GM08714 (cell line): ENCODE data around the gene CPS1.

ENCODE experiments used
- H3K4me3 ChIP-seq: fragments of 200-500 bp; sonication (Bioruptor generic); 2 replicates; pipeline ENCODE4 v1.5.1; 2014; ENCODE audit warnings: mild to moderate bottlenecking, low read length, inconsistent platforms
- ZNF274 ChIP-seq: IDR thresholded peaks from 2 replicates; pipeline ENCODE4 v1.6.1; 2012; ENCODE audit warnings: mild to moderate bottlenecking, low read depth, low read length

Gene CPS1

DNA sequence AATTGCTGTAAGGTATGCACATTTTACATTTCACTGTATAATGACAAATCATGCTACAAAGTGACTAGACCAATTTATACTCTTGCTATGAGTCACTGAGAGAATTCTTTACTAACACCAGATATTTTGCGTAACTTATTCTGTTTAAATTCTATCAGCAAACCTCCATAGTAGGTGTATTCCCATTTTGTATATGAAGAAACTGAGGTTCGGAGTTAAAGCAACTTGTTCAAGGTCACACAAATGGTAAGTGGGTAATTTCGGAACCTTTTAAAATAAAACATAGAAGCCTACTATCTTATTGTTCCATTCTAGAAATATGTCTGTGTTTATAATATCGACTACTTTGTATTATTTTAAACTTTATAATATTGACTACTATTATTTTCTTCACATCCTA, 15.9 kb upstream of the CPS1 start:
- TF ChIP-seq ZNF274: no peak
- H3K4me3 ChIP-seq: no peak overlapping the region

GRCh38 chr2:210540900-210541289, 15.5 kb upstream of the CPS1 start:
- H3K4me3 ChIP-seq: no peak overlapping the region
- no peak for TF ChIP-seq ZNF274

DNA sequence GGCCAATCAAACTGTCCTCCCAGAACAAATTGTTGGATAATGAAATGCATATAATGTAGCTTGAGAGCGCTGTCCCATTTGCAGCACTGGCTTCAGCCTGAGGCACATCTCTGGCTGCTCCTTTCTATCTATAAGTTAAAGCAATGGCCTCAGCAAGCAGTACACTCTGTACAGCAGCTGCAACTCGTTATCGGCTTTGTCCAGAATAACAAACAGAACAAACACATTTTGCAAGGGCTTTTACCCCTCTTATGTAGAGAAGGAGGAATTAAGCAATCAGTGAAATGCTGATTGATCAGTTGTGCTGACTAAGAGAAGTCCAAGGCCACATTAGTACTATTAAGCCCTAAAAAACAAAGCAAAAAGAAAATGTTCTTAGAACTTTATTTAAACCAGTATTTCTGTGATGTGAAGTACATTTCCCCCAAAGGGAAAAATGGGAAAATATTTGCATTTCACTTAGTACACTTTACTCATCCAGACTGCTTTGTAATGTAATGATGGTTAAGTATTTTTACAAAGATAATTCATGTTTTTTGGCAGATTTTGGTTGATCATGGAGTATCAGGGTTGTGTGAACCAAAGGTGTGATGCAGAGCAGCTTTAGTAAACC, 15.0 kb upstream of the CPS1 start:
- H3K4me3 ChIP-seq: no peak overlapping the region
- TF ChIP-seq ZNF274: no peak

DNA sequence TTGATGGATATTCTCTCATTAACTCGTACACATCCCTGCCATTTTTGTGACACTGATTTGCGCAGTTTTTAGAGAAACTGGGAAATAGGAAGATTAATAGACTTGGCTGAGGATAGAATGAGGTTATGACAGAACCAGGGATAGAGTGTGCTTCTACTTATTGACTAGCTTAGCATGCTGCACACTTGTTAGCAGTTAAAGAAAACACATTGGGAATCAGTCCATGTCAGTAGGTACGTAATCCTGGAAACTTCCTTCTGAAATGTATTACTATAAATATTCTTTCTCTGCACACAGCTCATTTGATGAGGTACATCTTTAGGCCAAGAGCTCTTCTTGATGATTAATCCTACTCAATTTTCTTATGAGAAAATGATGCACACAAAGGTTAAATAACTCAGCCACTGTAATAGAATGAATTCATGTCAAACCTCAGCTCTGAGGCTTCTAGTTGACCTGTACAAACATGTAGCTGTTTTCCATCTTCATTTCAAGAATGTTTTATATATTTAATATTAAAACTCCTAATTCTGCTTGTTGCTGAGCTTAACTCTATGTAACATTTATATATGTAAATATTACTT, 12.3 kb upstream of the CPS1 start:
- H3K4me3 ChIP-seq: no peak overlapping the region
- no peak for TF ChIP-seq ZNF274

DNA sequence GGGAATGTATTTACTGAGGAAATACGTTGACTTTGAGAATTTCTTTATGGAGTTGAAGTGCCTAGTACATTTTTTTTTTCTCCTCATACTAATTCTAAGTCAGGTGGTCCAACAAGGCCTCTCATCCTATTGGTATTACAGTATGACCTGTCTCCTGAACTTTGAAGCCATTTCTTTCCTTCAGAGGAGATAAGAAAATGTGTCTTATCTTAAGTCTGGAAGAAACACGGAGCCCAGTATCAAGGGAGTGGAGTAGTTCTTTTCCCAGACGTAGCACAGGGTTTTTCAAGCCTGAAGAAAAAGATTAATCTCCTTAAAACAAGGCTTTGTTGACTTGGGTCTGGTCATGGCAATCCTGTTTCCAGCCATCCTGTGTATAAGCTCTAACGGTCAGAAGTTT, 11.6 kb upstream of the CPS1 start:
- no peak for TF ChIP-seq ZNF274
- H3K4me3 ChIP-seq: no peak overlapping the region

GRCh38 chr2:210546424-210547208, 9.8 kb upstream of the CPS1 start:
- no peak for TF ChIP-seq ZNF274

GRCh38 chr2:210548031-210548430, 8.4 kb upstream of the CPS1 start:
- no peak for TF ChIP-seq ZNF274
- no peak overlapping the region for H3K4me3 ChIP-seq

More at GRCh38 chr2:210546424-210547208, 9.8 kb upstream of the CPS1 start:
- no peak overlapping the region for H3K4me3 ChIP-seq

DNA sequence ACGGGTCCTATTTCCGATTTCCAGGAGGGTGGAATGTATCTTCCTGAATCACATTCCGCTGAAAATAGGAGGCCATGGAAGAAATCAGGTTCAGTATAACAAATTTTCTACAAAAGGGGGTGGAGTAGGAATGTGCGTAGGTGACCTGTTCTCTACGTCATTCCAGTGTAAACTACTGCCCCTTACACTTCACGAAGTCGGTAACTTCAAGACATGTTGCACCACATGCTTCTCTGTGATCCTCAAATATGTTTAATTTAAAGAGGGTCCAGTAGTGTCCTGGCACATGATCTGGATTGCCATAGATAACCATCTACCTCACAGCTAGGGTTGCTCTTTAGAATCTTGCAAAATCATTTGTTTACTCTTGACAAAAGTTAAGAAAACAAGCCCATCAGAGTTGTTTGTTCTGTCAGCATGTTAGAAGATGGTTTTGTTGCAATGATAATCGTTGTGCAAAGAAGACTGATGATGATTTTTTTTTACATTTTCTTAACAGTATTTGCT, 7.5 kb upstream of the CPS1 start:
- TF ChIP-seq ZNF274: no peak

DNA sequence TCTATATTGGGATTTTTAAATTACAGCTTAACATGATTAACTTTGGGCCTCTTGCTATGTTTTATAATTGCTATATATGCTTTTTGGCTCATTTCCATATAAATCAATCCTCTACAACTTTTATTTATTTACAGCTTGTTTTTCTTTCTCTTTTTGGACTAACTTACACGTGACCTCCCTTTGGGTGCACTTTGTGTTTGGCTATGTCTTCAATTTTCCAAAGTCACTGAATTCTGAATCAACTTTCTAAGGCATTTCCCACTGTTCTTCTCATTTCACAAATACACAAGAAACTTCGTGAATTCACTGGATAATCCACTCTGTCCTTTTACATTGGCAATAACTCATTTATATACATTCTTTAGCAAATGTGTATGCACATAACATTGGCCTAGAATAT, 5.4 kb upstream of the CPS1 start:
- H3K4me3 ChIP-seq: no peak overlapping the region
- no peak for TF ChIP-seq ZNF274

More for the DNA sequence above, 7.5 kb upstream of the CPS1 start:
- no peak overlapping the region for H3K4me3 ChIP-seq

GRCh38 chr2:210553373-210553772, 3.0 kb upstream of the CPS1 start:
- TF ChIP-seq ZNF274: no peak
- H3K4me3 ChIP-seq: no peak overlapping the region

GRCh38 chr2:210555555-210555954, 844 bp upstream of the CPS1 start:
- no peak for TF ChIP-seq ZNF274
- no peak overlapping the region for H3K4me3 ChIP-seq

- no peak overlapping the region for H3K4me3 ChIP-seq
- TF ChIP-seq ZNF274: no peak
Observed at GRCh38 chr2:210557721-210558120, 1.3 kb downstream of the CPS1 start.

GRCh38 chr2:210558708-210559107, 2.3 kb downstream of the CPS1 start:
- TF ChIP-seq ZNF274: no peak
- no peak overlapping the region for H3K4me3 ChIP-seq

DNA sequence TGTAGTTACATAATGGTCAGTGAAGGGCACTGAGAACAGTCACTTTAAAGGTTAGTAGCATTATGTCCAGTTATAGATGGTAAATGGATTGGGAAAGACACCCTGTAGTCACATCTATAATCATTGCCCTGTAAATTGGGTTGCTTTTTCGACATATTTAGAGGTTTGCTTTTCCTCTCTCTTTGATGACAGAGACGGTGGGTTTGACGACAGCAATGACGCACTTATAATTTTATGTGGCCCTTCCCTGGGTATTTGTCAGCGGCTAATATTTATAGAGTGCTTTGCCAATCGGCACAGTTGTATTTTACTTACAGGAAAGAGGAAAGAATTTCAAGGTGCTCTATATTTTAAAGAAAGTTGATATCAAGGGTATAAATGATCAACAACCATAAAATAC, 2.8 kb downstream of the CPS1 start:
- H3K4me3 ChIP-seq: no peak overlapping the region
- no peak for TF ChIP-seq ZNF274

DNA sequence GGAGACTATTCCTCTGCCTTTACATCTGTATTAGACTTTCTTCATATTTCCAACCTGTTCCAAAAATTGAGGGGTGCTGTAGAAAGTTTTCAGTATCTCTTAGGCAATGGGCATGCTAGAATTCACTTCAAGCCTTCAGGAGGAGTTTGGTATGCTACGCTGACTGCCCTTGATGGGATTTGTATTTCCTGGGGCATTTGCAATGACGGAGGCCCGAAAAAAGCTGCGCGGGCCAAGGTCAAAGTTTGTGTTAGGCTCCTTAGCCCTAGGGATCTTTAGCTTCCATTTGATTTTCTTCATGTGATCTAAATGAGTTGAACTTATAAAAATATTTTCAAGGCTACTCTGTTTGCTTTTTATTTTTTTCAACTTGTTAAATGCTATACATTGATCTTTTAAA, 5.1 kb downstream of the CPS1 start:
- H3K4me3 ChIP-seq: no peak overlapping the region
- no peak for TF ChIP-seq ZNF274

DNA sequence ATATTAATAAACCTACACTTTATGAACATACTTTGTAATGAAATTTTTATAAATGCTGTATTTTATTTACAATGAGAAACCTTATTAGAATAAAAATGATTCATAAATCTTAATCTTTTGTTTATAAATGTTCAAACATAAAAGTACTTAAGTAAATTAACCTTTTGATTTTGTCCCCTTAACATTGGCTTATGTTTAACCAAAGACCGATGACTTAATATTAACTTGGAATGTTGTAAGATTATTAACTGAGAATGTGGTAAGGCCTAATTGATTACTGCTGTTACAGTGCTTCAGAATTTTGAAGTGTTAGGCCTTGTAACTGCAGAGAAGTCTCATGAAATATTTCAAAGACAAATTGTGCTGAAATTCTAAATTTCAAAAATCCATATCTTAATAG, 5.7 kb downstream of the CPS1 start:
- TF ChIP-seq ZNF274: no peak
- no peak overlapping the region for H3K4me3 ChIP-seq
